Activated naive CD8-positive, alpha-beta T cell treated with anti-CD3 and anti-CD28 coated beads, Interleukin-2, amount 50 U/mL, for 24 hours (primary cell): Measurements from ENCODE around the gene LIME1.

Experiments
- ATAC-seq: fragments of 150-1000 bp; cut with Tn5 transposase; one replicate; pipeline ENCODE4 v1.10.0; 2021
- DNase-seq: peaks from one replicate; pipeline ENCODE4 v3.0.0; 2021
- H3K27ac Mint-ChIP-seq: one replicate; pipeline ENCODE4 v1.8.0; 2021; ENCODE audit warnings: mild to moderate bottlenecking, mixed read lengths
- H3K27me3 Mint-ChIP-seq: one replicate; pipeline ENCODE4 v1.8.0; 2021; ENCODE audit warnings: mixed read lengths
- H3K36me3 Mint-ChIP-seq: one replicate; pipeline ENCODE4 v1.8.0; 2021; ENCODE audit warnings: low read depth, mixed read lengths
- H3K4me1 Mint-ChIP-seq: one replicate; pipeline ENCODE4 v1.8.0; 2021; ENCODE audit warnings: mixed read lengths
- H3K4me3 Mint-ChIP-seq: one replicate; pipeline ENCODE4 v1.8.0; 2021; ENCODE audit warnings: mild to moderate bottlenecking, moderate library complexity, mixed read lengths
- H3K9me3 Mint-ChIP-seq: one replicate; pipeline ENCODE4 v1.8.0; 2021; ENCODE audit warnings: mixed read lengths

Gene LIME1

DNA sequence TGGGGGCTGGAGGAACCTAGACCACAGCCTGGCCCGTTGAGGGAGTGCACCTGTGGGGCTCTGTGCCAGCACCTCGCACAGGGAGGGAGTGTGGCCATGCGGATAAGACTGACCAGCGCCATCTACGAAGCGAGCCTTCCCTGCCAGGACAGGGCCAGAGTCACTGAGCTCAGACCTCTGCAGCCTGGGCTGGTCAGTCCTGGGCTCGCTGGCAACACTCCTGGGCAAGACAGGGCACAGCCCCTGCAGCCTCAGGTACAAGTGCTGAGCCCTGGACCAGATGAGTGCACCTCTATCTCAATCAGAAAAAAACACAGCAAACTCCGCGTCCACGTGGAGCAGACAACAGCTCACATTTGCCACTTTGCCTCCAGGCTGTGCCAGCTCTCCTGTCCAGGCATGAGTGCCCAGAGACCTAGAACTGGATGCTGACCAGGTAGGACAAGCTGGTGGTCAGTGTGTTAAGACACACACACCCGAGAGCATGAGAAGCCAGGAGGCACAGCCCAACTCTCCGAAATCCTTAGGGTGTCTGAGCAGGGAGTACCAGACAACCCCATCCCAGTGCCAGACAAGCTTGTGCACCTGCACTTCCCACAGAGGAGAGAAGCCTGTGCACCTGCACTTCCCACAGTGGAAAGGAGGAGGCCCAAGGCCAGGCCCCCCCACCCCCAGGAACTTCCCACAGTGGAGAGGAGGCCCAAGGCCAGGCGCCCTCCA is 33.6 kb upstream of the LIME1 start:
- Mint-ChIP-seq H3K27me3 (no peaks in the 10 kb centered on the region), H3K4me3 (no peak overlapping the region), H3K27ac (no peak overlapping the region), H3K4me1 (peaks cover 32% of the 10 kb centered on the region), H3K9me3 (no peaks in the 10 kb centered on the region), H3K36me3 (peaks cover 16% of the 10 kb centered on the region)
- DNase-seq (no peak), ATAC-seq (no peak)

DNA sequence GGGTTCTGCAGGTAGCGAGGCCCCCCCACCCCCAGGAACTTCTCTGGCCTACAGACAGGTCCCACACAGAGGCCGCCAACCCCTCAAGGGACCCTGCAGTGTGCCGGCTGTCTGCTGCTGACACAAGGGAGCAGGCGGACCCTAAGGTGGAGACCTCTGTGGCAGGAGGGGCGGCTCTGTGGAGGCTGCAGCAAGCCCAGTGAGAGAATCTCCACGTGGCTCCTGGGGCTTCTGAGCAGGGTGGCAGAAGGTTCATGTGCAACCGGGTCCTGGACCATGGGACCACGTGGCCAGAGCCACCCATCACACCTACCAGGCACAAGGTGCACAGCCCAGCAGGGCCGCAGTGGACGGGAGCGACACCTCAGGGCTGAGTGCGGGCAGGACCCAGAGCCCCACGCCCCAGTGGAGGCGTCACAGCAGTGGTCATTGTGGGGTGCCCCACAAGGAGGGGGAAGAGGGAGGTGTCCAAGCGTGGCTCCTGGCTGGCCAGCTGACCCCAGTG is 32.9 kb upstream of the LIME1 start:
- H3K4me1 Mint-ChIP-seq: peaks cover 29% of the 10 kb centered on the region
- H3K4me3 Mint-ChIP-seq: no peak overlapping the region
- H3K27me3 Mint-ChIP-seq: no peaks in the 10 kb centered on the region
- H3K27ac Mint-ChIP-seq: no peak overlapping the region
- ATAC-seq: no peak
- H3K9me3 Mint-ChIP-seq: no peaks in the 10 kb centered on the region
- no peak for DNase-seq
- H3K36me3 Mint-ChIP-seq: peaks cover 16% of the 10 kb centered on the region

DNA sequence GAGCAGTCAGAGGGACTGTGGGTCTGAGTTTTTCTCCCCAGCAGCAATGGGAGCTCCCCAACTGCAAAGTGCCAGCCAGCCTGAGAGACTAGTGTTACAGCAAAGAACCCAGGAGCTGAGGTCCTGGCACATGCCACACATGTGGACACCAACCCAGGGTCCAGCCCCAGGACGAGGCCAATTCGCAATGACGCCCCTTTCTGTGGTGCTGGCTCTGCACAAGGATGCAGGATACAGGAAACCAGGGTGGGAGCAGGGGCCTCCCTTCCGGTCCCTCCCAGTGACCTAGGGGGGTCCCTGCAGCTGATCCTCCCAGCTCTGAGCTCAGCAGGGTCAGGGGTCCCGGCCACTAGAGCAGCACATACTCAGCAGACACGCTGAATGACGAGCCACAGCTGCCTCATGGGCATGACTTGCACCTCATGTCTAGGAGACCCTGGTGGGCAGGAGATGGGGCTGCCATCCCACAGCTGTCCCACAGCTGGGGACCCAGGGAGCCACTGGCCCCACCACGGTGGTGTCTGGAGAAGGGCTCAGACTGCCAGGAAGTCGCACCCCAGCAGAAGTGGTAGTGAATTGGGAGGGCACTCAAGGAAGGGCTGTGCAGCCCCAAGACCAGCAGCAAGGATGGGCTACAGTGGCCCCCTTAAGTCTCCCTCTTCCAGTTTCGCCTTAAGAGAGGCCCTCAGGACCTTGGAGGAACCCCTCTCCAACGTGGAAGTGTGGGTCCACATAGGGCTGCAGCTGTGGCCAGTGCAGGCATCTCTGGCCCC is 32.3 kb upstream of the LIME1 start:
- DNase-seq (no peak), ATAC-seq (no peak)
- Mint-ChIP-seq H3K9me3 (no peaks in the 10 kb centered on the region), H3K4me1 (peaks cover 29% of the 10 kb centered on the region), H3K27ac (no peak overlapping the region), H3K4me3 (no peak overlapping the region), H3K36me3 (peaks cover 20% of the 10 kb centered on the region), H3K27me3 (no peaks in the 10 kb centered on the region)

DNA sequence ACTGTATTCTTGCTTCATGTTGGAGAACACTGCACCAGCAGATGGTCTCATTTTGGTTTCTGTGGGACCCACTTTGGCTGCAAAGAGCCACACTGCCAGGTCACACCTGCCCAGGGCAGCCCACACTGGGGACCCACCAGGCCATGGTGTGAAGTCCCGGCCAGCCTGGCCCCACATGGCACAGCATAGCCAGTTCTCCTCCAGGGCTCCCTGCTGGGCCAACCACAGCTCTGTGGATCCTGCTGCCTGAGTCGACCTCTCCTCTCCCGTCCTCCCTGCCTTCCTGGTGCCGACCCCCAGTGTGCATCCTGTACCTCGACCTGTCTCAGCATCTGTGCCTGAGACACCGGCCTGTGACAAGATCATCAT is 31.7 kb upstream of the LIME1 start:
- Mint-ChIP-seq H3K36me3 (peaks cover 20% of the 10 kb centered on the region), H3K27me3 (no peaks in the 10 kb centered on the region), H3K4me1 (peaks cover 28% of the 10 kb centered on the region), H3K9me3 (no peaks in the 10 kb centered on the region), H3K27ac (no peak overlapping the region), H3K4me3 (no peak overlapping the region)
- ATAC-seq: no peak
- no peak for DNase-seq

DNA sequence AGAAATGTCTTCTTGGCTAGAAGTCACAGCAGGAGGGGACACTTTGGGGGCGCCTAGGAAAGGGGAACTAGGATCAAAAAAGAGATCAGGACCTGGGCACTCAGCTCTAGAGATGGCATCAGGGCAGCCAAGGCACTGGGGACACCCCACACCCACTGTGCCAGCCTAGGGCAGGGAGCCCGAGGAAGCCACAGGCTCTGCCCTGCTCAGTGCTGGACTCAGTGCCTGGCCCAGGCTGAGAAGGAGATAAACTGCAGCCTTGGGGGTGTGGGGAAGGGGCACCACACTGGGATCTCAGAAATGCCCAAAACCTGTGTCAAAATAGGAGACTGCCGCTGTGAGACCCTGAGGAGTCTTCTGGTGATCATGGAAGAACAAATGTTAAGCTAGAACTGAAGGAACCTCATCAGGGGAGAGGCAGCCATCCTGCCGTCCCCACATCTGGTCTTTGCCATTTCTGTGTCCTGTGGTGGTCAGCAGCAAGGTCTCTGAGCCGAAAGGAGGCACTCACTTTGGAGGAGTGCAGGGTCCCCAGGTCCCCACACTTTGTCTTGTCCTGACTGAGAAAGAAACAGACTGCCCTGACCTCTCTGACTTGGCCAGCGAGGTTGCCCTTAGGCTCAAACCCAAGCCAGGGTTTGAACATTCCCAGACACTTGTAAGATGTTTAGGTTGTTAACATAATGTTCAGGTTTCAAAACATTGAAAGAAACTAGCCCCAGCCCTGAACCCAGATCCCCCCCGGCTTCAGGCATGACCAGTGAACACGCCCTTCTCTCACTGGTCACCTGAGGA is 31.0 kb upstream of the LIME1 start:
- Mint-ChIP-seq H3K4me3 (peak overlapping the region; percentile 89), H3K4me1 (peaks cover 31% of the 10 kb centered on the region), H3K9me3 (no peaks in the 10 kb centered on the region), H3K27me3 (no peaks in the 10 kb centered on the region), H3K27ac (peak overlapping the region; percentile 64), H3K36me3 (peaks cover 21% of the 10 kb centered on the region)
- ATAC-seq: no peak
- DNase-seq: no peak

DNA sequence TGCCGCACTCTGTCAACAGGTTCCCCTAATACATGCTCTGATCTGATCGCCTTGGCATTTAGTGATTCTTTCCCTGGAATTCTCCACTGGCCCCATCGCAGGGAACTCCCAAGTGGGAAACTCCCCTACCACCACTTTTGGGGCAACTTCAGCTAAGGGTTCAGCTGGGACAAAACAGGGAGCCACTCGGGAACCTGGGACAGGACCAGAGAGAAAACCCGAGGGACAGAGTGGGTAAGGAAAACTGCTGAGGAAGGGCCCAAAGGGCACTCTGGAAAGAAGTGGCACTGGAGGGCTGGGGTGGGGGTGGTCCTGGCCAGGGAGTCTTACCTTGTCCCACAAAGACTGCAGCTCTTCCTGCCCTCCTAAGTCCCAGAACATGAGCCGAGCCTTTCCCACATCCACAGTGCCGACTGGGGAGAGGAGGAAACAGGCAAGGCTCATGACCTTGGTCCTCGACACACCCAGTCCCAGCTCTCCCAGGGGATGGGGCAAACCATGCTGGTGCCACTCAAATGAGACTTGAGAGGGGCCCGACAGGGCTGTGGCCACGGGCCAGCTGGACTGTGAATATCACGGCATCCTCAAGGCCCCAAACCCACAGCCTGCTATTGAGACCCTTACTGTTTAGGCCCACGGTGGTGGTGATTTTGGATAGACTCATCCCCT is 30.3 kb upstream of the LIME1 start:
- Mint-ChIP-seq H3K4me1 (peaks cover 36% of the 10 kb centered on the region), H3K4me3 (peak overlapping the region; percentile 89), H3K9me3 (no peaks in the 10 kb centered on the region), H3K27ac (peak overlapping the region; percentile 85), H3K36me3 (peaks cover 28% of the 10 kb centered on the region), H3K27me3 (no peaks in the 10 kb centered on the region)
- ATAC-seq (no peak), DNase-seq (no peak)

DNA sequence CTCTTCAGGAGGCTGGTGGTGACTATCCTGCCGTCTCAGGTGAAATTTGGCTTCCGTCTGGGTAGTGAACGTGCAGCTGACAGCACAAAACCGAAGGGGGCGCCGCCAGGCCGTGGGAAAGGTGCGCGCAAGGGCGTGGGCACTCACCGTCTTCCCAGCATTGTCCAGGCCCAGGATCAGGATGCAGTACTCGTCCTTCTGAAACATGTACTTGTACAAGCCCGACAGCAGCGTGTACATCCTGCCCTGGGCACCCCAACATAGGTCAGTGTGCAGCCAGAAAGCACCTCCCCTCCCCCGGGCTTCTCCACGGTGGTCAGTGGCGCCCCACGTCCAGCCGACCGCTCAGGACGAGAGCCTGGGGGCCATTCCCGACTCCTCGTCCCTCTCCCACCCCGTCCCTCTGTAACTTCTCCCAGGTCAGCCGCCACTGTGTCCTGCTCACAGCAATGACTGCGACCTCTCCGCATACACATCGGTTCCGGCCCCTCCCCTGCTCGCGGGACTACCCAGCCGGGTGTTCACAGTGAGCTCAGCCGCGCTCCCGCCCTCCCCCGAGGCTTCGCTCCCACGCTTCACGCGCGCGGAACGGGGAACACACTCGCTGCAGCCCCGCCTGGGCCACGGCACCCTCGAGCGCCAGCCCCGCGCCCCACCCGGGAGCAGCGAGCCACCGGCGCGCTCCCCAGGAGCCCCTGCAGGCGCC is 29.5 kb upstream of the LIME1 start:
- Mint-ChIP-seq H3K27me3 (no peaks in the 10 kb centered on the region), H3K36me3 (peaks cover 33% of the 10 kb centered on the region), H3K9me3 (no peaks in the 10 kb centered on the region), H3K4me3 (peak overlapping the region; percentile 89), H3K27ac (peak overlapping the region; percentile 85), H3K4me1 (peaks cover 41% of the 10 kb centered on the region)
- DNase-seq: peak; percentile 67
- peak; percentile 53 for ATAC-seq

DNA sequence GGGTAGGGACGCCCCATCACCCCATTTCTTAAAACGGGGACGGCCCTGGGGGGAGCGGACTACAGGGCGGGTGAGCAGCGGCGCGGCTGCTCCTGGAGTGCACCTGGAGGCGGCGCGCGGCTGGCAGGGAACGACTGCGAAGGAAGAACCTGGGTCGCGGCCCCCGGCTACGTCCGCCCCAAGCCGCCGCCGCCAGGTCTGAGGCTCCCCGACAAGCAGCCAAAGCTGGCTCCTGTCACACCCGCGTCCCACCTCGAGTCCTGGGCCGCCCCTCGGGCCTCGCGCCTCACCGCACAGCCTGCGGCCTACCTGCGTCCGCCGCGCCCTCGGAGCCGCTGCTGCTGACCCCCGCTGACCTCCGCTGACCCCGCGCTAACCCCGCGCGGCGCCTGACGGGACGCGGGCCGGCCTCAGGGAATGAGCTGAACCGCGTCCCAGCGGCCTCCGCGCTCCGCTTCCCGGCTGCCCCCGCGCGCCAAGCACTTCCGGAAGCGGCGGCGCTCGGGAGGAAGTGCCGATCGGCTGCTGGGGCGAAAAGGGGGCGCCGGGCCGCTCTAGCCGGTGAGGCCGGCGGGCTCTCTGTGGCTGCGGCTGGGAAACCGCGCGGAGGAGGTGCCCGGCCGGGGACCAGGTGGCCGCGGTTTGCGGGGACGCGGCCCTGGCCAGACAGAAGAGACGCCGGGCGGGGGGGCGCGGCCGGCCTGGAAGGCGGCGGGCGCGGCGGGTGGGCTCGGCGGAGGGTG is 28.7 kb upstream of the LIME1 start, which contains the start of the genes ARFRP1 and ZGPAT:
Gene ARFRP1 (minus strand): TSS at position 419 of the 743 bp plus-strand sequence. CDS start 885 bp downstream, outside the sequence.
Gene ZGPAT (plus strand): TSS at position 482 of the 743 bp plus-strand sequence. CDS start 542 bp downstream, outside the sequence.
- Mint-ChIP-seq H3K4me3 (peak within 1 kb of the TSS; percentile 89), H3K27me3 (no peaks in the 10 kb centered on the region), H3K9me3 (no peaks in the 10 kb centered on the region), H3K4me1 (peaks cover 48% of the 10 kb centered on the region), H3K27ac (peak within 1 kb of the TSS; percentile 85), H3K36me3 (peaks cover 40% of the 10 kb centered on the region)
- DNase-seq: peak; percentile 89
- peak; percentile 88 for ATAC-seq

DNA sequence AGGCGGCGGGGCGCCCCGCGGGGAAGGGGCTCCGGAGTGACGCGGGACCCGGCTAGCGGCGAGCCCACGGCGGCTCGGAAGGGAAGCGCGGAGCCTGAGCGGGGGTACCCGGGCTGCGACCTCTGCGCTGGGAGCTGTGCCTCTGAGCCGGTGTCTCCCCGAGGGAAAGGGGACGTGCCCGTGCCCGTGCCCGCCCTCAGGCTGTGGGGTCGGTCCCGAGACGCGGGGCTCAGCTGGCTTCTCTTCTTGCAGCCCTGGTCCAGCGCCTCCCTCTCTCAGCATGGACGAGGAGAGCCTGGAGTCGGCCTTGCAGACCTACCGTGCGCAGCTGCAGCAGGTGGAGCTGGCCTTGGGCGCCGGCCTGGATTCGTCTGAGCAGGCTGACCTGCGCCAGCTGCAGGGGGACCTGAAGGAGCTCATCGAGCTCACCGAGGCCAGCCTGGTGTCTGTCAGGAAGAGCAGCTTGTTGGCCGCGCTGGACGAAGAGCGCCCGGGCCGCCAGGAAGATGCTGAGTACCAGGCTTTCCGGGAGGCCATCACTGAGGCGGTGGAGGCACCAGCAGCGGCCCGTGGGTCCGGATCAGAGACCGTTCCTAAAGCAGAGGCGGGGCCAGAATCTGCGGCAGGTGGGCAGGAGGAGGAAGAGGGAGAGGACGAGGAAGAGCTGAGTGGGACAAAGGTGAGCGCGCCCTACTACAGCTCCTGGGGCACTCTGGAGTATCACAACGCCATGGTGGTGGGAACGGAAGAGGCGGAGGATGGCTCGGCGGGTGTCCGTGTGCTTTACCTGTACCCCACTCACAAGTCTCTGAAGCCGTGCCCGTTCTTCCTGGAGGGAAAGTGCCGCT is 27.9 kb upstream of the LIME1 start:
- DNase-seq (no peak), ATAC-seq (peak; percentile 4)
- peaks cover 42% of the 10 kb centered on the region for H3K36me3 Mint-ChIP-seq
- no peaks in the 10 kb centered on the region for H3K9me3 Mint-ChIP-seq
- H3K4me3 Mint-ChIP-seq: peak overlapping the region; percentile 81
- H3K27me3 Mint-ChIP-seq: no peaks in the 10 kb centered on the region
- peak overlapping the region; percentile 31 for H3K27ac Mint-ChIP-seq
- H3K4me1 Mint-ChIP-seq: peaks cover 49% of the 10 kb centered on the region

DNA sequence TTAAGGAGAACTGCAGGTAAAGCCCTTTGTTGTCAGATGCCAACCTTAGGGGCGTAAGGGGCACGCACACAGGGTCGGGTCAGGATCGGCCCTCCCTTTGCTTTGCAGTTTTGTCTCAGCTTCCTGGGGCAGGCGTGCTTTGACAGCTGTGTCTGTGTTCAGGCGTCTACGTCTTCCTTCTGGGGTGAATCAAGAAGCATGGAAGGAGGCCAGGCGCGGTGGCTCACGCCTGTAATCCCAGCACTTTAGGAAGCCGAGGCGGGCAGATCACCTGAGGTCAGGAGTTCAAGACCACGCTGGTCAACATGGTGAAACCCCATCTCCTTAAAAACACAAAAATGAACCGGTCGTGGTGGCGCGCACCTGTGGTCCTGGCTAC is 27.3 kb upstream of the LIME1 start:
- Mint-ChIP-seq H3K27me3 (no peaks in the 10 kb centered on the region), H3K4me1 (peaks cover 52% of the 10 kb centered on the region), H3K27ac (peak overlapping the region; percentile 31), H3K36me3 (peaks cover 40% of the 10 kb centered on the region), H3K9me3 (no peaks in the 10 kb centered on the region), H3K4me3 (peak overlapping the region; percentile 81)
- DNase-seq: no peak
- ATAC-seq: no peak

DNA sequence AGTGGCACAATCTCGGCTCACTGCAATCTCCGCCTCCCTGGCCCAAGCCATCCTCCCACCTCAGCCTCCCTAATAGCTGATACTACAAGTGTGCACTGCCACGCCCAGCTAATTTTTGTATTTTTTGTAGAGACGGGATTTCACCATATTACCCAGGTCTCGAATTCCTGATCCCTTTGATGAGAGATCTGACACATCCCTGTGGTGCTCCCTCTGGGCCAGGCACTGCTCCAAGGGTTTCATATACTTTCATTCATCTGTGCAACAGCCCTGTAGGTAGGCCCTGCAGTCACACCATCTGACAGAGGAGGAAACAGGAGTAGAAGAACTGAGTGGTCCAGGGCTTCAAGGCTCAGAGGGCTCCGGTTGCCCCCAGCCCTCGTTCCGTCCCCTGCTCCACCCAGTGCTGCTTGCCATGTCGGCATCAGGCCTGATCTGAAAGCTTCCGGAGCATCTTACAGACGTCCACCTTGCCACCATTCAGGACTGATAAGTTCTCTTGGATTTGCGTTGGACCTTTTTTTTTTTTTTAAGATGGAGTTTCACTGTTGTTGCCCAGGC is 25.3 kb upstream of the LIME1 start:
- Mint-ChIP-seq H3K9me3 (peaks cover 4% of the 10 kb centered on the region), H3K4me1 (peaks cover 55% of the 10 kb centered on the region), H3K27me3 (no peaks in the 10 kb centered on the region), H3K4me3 (no peak overlapping the region), H3K27ac (no peak overlapping the region), H3K36me3 (peaks cover 51% of the 10 kb centered on the region)
- ATAC-seq (no peak), DNase-seq (no peak)

DNA sequence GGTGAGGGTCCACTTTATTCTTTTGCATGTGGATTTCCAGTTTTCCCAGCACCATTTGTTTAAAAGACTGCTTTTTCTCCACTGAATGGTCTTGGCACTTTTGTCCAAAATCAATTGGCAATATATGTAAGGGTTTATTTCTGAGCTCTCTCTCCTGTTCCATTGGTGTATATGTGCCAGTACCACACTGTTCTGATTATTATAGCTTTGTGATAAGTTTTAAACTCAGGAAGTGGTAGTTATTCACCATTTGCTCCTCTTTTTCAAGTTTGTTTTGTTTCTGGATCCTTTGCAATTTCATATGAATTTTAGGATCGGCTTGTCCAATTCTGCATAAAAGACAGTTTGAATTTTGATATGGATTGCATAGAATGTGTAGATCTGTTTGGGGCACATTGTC is 24.3 kb upstream of the LIME1 start:
- Mint-ChIP-seq H3K36me3 (peaks cover 55% of the 10 kb centered on the region), H3K27ac (no peak overlapping the region)

More for the DNA sequence above, 24.3 kb upstream of the LIME1 start:
- ATAC-seq: no peak
- peaks cover 54% of the 10 kb centered on the region for H3K4me1 Mint-ChIP-seq
- no peak for DNase-seq
- peaks cover 4% of the 10 kb centered on the region for H3K9me3 Mint-ChIP-seq
- H3K4me3 Mint-ChIP-seq: no peak overlapping the region
- H3K27me3 Mint-ChIP-seq: no peaks in the 10 kb centered on the region
